GM12878 (cell line): Measurements from ENCODE around the gene KIF20A. TPM values are rescaled to one million over a fixed set of nuclear protein-coding genes. Genes with fewer than 3 reads are reported as not detected.

ENCODE experiments used
- NFXL1 ChIP-seq: fragments of 450-650 bp; IDR thresholded peaks from 2 replicates; pipeline ENCODE4 v1.6.1; 2017; ENCODE audit warnings: antibody characterized with exemption, mild to moderate bottlenecking, borderline replicate concordance
- NR2C1 ChIP-seq: fragments of 450-650 bp; IDR thresholded peaks from 2 replicates; pipeline ENCODE4 v1.6.1; 2017; ENCODE audit warnings: antibody characterized with exemption, mild to moderate bottlenecking, moderate library complexity
- RFX5 ChIP-seq: IDR thresholded peaks from 2 replicates; pipeline ENCODE4 v1.6.1; 2011; ENCODE audit warnings: low read depth, low read length, improper control_type of control experiment
- STAT3 ChIP-seq: IDR thresholded peaks from 2 replicates; pipeline ENCODE4 v1.6.1; 2011; ENCODE audit warnings: low read depth, low read length, improper control_type of control experiment
- polyA plus RNA-seq, 11 experiments: library from polyadenylated mRNA; depleted of rRNA in 4 of 11; unstranded in 6 of 11; stranded (reverse) in 5 of 11; fragments of >200 nt; fragmentation: Nextera tagmentation in 4 of 11; fragmentation: Illumina TruSeq in 1 of 11; extraction: Ambion mirVana in 4 of 11; extraction: Trizol in 1 of 11; gene quantifications; 1 replicate in 1 of 11; 2 replicates in 10 of 11; pipeline versions ENCODE4 v1.2.1 to v1.2.3, GENCODE V29; 2011 to 2016; ENCODE audit warnings: inconsistent platforms in 2 of 11, missing spikeins in 2 of 11, low read depth in 1 of 11
- total RNA-seq, 4 experiments: library from RNA; depleted of rRNA in 3 of 4; stranded (reverse); fragments of >200 nt in 3 of 4; fragmentation: Illumina TruSeq in 1 of 4; extraction: Trizol in 1 of 4; gene quantifications; 2 replicates each; pipeline versions ENCODE4 v1.2.1 to v1.2.3, GENCODE V29; 2013 to 2021
- TF ChIP-seq, protein P1 (sequence below): fragments of 450-650 bp; IDR thresholded peaks from 2 replicates; pipeline ENCODE4 v1.6.1; 2017; ENCODE audit warnings: antibody characterized with exemption, mild to moderate bottlenecking, moderate library complexity
- TF ChIP-seq, protein P2 (sequence below): fragments of 450-650 bp; formaldehyde crosslinking; IDR thresholded peaks from 2 replicates; pipeline ENCODE4 v1.4.0; 2022; ENCODE audit warnings: mild to moderate bottlenecking, moderate library complexity

The KIF20A gene
- total and polyA plus RNA-seq, 10 of the 15 experiments (the other 5 are each of a cell fraction or from before 2014, with no cell fraction given), result 20.7 to 61.9 (median 45.3) TPM

DNA sequence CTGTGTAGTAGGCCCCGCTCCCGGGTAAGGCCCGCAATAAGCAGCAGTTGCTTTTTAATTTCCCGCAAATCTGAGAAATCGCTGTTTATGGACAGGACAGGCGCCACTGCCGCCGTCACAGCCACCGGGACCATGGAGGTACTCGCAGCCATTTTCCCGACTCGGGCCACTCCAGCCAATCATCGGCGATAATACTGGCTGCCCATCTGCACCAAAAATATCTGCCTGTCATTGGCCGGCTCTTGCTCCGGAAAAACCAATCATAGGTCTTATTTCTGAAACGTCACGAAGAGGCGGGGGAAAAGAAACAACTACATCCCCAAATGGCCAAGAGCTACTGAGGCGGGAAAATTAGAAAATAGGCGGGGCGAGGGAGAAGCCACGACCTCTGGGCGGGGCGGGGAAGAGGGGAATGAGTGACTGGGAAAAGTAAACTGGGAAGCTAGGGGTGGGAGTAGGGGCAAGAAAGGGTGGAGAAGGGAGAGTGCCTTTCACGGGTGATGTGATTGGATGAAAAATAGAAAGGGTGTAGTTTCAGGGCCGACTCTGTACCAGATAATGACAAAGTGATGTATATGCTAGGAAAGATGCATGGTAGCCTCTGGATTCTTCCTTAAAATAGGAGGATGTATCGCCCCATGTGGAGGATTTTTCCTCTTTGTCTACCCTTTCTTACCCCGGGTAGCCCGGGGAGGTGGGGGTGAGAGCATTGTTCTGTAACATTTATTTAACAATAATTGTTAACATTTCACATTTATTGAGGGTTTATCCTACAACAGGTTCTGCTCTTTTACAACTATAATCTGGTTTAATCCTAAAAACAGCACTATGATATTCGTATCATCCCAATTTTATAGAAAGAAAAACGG, 34.5 kb downstream of the KIF20A start, which contains the start of gene CDC23 (continued):
- TF ChIP-seq, protein P1, sequence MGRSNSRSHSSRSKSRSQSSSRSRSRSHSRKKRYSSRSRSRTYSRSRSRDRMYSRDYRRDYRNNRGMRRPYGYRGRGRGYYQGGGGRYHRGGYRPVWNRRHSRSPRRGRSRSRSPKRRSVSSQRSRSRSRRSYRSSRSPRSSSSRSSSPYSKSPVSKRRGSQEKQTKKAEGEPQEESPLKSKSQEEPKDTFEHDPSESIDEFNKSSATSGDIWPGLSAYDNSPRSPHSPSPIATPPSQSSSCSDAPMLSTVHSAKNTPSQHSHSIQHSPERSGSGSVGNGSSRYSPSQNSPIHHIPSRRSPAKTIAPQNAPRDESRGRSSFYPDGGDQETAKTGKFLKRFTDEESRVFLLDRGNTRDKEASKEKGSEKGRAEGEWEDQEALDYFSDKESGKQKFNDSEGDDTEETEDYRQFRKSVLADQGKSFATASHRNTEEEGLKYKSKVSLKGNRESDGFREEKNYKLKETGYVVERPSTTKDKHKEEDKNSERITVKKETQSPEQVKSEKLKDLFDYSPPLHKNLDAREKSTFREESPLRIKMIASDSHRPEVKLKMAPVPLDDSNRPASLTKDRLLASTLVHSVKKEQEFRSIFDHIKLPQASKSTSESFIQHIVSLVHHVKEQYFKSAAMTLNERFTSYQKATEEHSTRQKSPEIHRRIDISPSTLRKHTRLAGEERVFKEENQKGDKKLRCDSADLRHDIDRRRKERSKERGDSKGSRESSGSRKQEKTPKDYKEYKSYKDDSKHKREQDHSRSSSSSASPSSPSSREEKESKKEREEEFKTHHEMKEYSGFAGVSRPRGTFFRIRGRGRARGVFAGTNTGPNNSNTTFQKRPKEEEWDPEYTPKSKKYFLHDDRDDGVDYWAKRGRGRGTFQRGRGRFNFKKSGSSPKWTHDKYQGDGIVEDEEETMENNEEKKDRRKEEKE, result no peak
- TF ChIP-seq NFXL1 (no peak), RFX5 (peak; percentile 71; the same call in 1 of the 2 replicates), STAT3 (no peak), NR2C1 (peak; percentile 18; the same call in 1 of the 2 replicates)
- TF ChIP-seq, protein P2, sequence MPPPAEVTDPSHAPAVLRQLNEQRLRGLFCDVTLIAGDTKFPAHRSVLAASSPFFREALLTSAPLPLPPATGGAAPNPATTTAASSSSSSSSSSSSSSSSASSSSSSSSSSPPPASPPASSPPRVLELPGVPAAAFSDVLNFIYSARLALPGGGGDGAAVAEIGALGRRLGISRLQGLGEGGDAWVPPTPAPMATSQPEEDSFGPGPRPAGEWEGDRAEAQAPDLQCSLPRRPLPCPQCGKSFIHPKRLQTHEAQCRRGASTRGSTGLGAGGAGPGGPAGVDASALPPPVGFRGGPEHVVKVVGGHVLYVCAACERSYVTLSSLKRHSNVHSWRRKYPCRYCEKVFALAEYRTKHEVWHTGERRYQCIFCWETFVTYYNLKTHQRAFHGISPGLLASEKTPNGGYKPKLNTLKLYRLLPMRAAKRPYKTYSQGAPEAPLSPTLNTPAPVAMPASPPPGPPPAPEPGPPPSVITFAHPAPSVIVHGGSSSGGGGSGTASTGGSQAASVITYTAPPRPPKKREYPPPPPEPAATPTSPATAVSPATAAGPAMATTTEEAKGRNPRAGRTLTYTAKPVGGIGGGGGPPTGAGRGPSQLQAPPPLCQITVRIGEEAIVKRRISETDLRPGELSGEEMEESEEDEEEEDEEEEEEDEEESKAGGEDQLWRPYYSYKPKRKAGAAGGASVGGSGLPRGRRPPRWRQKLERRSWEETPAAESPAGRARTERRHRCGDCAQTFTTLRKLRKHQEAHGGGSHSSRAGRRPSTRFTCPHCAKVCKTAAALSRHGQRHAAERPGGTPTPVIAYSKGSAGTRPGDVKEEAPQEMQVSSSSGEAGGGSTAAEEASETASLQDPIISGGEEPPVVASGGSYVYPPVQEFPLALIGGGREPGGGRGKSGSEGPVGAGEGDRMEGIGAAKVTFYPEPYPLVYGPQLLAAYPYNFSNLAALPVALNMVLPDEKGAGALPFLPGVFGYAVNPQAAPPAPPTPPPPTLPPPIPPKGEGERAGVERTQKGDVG (CRISPR knock-in tag), result no peak
